ENCODE measurements around the gene FGG. TPM values are rescaled to one million over a fixed set of nuclear protein-coding genes. Genes with fewer than 3 reads are reported as not detected.
"Not testable (repeated sequence)": the region's sequence is repeated elsewhere in the genome, so short reads cannot be mapped to it uniquely, and the experiment has no call there.

The FGG gene
- total and polyA plus RNA-seq, 2 donors (not counting 1 experiment from before 2014, with no cell fraction given), result not detected

DNA sequence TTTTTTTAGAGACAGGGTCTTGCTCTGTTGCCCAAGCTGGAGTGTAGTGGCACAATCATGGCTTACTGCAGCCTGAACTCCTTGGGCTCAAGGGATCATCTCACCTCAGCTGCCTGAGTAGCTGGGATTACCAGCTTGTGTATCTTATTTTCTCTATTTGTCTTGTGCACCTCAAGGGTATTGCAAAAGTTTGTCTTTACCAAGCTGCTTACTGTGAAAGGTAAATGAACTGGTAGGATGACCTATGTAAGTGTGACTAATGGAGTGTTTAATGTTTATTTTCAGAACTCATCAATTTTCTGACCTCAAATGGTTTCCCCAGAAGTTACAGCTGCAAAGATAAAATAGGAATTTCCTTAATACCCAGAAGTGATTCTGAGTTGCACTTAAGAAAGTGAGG is 16.6 kb downstream of the FGG start:
- ChIA-PET POLR2A (no interaction called here), CTCF (no interaction called here)
- H3K4me1 Mint-ChIP-seq, result no peaks in the 10 kb centered on the region
- Histone ChIP-seq H3K4me2 (replicated peaks; ENCODE audit: low read depth, low read length, poor library complexity, severe bottlenecking) (no peak overlapping the region), H3K36me3 (replicated peaks in 1 of 2; ENCODE audit: control extremely low read depth in 1 of 2, control insufficient read depth in 1 of 2, extremely low read depth in 1 of 2, insufficient read depth in 2 of 2, low read length in 1 of 2) (no peaks in the 10 kb centered on the region), H3K27ac (ENCODE audit: low read length in 2 of 2) (no peak overlapping the region), H3K4me1 (ENCODE audit: control insufficient read depth in 2 of 2, insufficient read depth in 2 of 2, low read length in 2 of 2) (no peaks in the 10 kb centered on the region), H3K79me2 (ENCODE audit: control insufficient read depth, insufficient read depth, low read length) (no peaks in the 10 kb centered on the region), H2AFZ (ENCODE audit: insufficient read depth, low read depth, low read length, poor library complexity, severe bottlenecking) (no peak overlapping the region), H3K4me3 (ENCODE audit: control extremely low read depth in 1 of 5, extremely low read depth in 1 of 5, insufficient read depth in 1 of 5, low read depth in 2 of 5, low read length in 4 of 5) (no peak overlapping the region), H3K27me3 (replicated peaks in 1 of 4; ENCODE audit: control extremely low read depth in 1 of 4, control insufficient read depth in 3 of 4, insufficient read depth in 4 of 4, low read length in 3 of 4) (peaks cover 0 to 3% (median under 1%) of the 10 kb centered on the region in 4 experiments), H3K9me3 (ENCODE audit: control extremely low read depth in 1 of 3, control insufficient read depth in 2 of 3, insufficient read depth in 1 of 3, low read length in 2 of 3) (no peaks in the 10 kb centered on the region), H3K9ac (ENCODE audit: low read length) (no peak overlapping the region), H4K20me1 (ENCODE audit: control insufficient read depth, insufficient read depth, low read length, poor library complexity, severe bottlenecking) (no peaks in the 10 kb centered on the region)
- TF ChIP-seq EZH2 (IDR thresholded peaks at IDR 0.05; ENCODE audit: borderline replicate concordance, insufficient read depth, low read depth, low read length, poor library complexity, severe bottlenecking), result no peak
- TF ChIP-seq, protein P1, sequence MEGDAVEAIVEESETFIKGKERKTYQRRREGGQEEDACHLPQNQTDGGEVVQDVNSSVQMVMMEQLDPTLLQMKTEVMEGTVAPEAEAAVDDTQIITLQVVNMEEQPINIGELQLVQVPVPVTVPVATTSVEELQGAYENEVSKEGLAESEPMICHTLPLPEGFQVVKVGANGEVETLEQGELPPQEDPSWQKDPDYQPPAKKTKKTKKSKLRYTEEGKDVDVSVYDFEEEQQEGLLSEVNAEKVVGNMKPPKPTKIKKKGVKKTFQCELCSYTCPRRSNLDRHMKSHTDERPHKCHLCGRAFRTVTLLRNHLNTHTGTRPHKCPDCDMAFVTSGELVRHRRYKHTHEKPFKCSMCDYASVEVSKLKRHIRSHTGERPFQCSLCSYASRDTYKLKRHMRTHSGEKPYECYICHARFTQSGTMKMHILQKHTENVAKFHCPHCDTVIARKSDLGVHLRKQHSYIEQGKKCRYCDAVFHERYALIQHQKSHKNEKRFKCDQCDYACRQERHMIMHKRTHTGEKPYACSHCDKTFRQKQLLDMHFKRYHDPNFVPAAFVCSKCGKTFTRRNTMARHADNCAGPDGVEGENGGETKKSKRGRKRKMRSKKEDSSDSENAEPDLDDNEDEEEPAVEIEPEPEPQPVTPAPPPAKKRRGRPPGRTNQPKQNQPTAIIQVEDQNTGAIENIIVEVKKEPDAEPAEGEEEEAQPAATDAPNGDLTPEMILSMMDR (IDR thresholded peaks at IDR 0.05), result no peak
- no peak overlapping the region for H3K27ac Mint-ChIP-seq
- H3K27me3 Mint-ChIP-seq, result peaks cover 8% of the 10 kb centered on the region
- ATAC-seq (ENCODE audit: low read depth) (no peak), DNase-seq (no peak)
- intact Hi-C loops (cut with micrococcal nuclease), result no loop called here
- H3K9me3 Mint-ChIP-seq (ENCODE audit: insufficient read depth), result no peaks in the 10 kb centered on the region
- no peak overlapping the region for H3K4me3 Mint-ChIP-seq

DNA sequence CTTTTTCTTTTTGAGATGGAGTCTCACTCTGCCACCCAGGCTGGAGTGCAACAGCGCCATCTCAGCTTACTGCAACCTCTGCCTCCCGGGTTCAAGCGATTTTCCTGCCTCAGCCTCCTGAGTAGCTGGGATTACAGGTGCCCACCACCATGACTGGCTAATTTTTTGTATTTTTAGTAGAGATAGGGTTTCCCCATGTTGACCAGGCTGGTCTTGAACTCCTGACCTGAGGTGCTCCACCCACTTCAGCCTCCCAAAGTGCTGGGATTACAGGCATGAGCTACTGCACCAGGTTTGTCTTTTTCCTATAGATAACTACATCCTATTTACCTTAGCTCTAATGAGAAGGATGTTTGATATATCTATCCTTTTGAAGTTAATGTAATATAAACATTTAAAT is 18.1 kb downstream of the FGG start:
- H3K9me3 ChIP-seq (ENCODE audit: control extremely low read depth in 1 of 3, control insufficient read depth in 2 of 3, insufficient read depth in 1 of 3, low read length in 2 of 3); H3K4me1 Mint-ChIP-seq; H3K36me3 ChIP-seq (replicated peaks in 1 of 2; ENCODE audit: control extremely low read depth in 1 of 2, control insufficient read depth in 1 of 2, extremely low read depth in 1 of 2, insufficient read depth in 2 of 2, low read length in 1 of 2); intact Hi-C loops (cut with micrococcal nuclease); ATAC-seq (ENCODE audit: low read depth); POLR2A ChIA-PET; CTCF ChIA-PET; H3K4me1 ChIP-seq (ENCODE audit: control insufficient read depth in 2 of 2, insufficient read depth in 2 of 2, low read length in 2 of 2); H2AFZ ChIP-seq (ENCODE audit: insufficient read depth, low read depth, low read length, poor library complexity, severe bottlenecking); H3K4me3 Mint-ChIP-seq; H3K27ac ChIP-seq (ENCODE audit: low read length in 2 of 2); H3K27me3 ChIP-seq (replicated peaks in 1 of 4; ENCODE audit: control extremely low read depth in 1 of 4, control insufficient read depth in 3 of 4, insufficient read depth in 4 of 4, low read length in 3 of 4); H4K20me1 ChIP-seq (ENCODE audit: control insufficient read depth, insufficient read depth, low read length, poor library complexity, severe bottlenecking); H3K4me2 ChIP-seq (replicated peaks; ENCODE audit: low read depth, low read length, poor library complexity, severe bottlenecking); H3K9ac ChIP-seq (ENCODE audit: low read length); DNase-seq; H3K27ac Mint-ChIP-seq; H3K79me2 ChIP-seq (ENCODE audit: control insufficient read depth, insufficient read depth, low read length); H3K4me3 ChIP-seq (ENCODE audit: control extremely low read depth in 1 of 5, extremely low read depth in 1 of 5, insufficient read depth in 1 of 5, low read depth in 2 of 5, low read length in 4 of 5); H3K9me3 Mint-ChIP-seq (ENCODE audit: insufficient read depth): not testable (repeated sequence)
- H3K27me3 Mint-ChIP-seq, result peaks cover 17% of the 10 kb centered on the region
- 80% methylated on average over 1 of the region's 3 CpGs for WGBS (ENCODE audit: insufficient coverage)

Measured in B cell (primary cell).